DMS153 (cell line): Measurements from ENCODE around the gene CEP97.
A peak's percentile ranks its signal among the peaks of the same experiment; 100 is the strongest.
"Not testable (repeated sequence)": the region's sequence is repeated elsewhere in the genome, so short reads cannot be mapped to it uniquely, and the experiment has no call there.

ENCODE experiments used
- DNase-seq: peaks from one replicate; lab custom pipeline; 2025; lab: John Stamatoyannopoulos, UW

Gene CEP97

DNA sequence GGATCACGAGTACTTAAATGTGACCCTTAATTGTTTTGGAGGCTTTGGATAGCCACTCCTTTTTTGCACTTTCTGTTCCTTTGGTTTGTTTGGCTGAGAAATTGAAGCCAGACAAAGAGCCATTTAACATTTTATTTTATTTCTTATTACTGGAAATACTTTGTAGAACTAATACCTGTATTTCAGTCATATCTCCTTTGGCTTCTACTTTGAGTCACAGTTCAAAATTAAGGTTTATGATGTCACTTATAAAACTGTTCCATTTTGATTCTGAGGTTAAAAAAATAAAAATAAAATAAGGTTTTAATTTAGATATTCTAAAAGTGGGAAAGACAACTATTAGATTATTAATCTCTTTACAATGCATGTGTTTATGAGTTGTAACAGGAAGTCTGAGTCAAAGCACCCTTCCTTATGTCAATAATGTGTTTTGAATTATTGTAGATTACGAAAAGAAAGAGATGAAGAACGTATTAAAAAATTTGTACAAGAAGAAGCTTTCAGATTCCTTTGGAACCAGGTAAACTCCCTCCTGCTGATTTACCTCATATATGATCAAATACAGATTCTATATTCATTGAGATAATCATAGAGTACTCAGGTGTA is 37.7 kb downstream of the CEP97 start:
- DNase-seq = no peak

DNA sequence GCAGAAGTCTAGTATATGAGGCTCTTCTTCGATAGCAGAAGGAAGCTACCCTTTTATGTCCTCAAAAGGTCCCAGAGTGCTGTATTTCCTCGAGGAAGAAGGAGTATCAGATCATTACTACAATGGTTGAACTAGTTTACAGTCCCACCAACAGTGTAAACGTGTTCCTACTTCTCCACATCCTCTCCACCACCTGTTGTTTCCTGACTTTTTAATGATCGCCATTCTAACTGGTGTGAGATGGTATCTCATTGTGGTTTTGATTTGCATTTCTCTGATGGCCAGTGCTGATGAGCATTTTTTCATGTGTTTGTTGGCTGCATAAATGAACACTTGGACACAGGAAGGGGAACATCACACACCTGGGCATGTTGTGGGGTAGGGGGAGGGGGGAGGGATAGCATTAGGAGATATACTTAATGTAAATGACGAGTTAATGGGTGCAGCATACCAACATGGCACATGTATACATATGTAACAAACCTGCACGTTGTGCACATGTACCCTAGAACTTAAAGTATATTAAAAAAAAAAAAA is 53.4 kb downstream of the CEP97 start:
- DNase-seq = not testable (repeated sequence)

DNA sequence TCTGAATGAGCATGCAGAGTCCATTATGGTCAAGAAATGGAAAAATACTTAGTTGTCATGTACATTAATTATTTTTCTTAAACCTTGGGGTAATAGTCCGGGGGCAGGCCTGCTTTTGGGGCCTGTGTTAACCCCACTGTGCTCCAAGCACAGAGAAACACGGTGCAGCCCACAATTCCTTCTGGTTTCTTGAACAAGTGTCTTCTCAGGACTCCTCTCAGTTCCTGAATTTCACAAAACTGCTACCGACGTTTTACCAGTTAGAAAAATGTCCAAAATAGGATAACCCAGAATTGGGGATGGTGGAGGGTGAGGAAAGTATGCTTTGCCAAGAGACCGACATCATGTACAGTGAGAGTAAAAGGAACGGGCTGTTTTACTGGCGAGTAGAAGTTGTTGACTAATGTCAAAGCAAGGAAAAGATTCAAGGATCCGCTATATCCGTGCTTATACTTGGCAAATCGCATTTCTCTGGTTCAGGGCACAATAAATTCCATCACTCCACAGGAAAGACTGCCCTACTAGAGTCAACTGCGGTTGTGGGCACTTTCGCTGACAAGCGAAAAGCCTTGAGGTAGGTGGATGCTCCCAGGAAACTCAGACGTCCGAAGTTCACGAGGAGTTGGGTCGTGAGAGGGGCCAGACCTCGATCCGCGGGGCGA is 54.1 kb downstream of the CEP97 start:
- no peak for DNase-seq

DNA sequence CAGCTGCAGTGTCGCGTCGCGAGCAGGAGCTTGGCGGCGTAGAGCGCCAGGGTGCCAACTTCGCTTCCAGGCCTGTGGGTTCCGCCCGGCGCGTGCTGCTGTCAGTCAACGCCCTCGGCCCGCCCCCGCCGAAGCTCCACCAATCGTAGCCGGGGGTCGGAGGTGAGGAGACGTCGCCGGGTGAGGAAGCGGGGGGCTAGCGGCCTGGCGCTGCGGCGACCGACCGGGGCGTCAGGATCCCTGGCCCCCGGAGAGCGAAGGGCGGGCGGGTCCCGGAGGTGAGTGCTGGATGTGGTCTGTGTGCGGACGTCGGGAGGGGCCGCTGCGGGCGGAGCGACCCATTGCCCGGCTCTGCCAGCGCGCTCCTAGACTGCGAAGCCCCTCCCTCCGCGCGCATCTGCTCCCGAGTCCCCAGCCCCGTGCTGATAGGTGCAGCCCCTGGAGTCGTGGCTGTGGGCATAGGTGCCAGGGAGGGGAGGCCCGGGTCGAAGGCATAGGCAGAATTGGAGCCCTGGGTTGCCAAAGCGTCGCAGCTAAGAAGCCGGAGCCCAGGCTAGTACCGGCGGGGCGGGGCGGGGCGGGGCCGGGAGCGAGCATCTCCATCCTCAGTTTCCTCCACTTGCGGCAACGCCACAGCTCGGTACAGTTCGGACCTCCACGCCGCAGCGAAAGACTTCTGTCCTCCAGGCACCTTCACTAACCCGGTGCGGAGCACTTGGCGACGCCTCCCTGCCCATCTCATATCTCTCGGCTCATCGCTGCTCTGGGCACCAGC is 54.8 kb downstream of the CEP97 start, which contains the start of gene NXPE3:
TSS of gene NXPE3 (plus strand) at position 165 of the 775 bp plus-strand sequence. CDS start 6,386 bp downstream, outside the sequence.
- DNase-seq = peak; percentile 65

DNA sequence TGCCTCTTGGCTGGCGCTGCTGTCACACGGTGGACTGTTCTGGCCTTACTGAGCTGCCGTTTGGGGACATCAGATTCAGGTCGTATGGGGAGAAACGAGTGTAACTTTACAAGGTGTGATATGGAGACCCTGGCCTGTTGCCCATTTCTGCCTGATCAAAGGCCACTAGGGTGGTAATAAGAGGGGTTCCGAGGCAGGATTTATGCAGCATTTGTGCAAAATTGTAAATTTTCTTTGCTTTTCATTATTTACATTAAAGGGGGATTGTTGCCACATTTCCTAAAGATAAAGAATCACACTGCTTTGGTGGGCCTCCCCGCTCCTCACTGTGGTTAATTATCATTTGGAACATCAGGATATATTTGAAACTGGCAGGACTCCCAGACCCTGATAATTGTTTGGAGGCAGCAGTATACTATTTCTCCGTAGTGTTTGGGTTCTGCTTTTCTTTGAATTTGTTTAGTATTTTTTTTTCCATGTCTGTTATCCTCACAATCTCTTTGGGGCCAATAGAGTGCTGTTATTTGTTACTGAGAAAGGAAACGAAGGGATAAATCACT is 55.5 kb downstream of the CEP97 start:
- no peak for DNase-seq

DNA sequence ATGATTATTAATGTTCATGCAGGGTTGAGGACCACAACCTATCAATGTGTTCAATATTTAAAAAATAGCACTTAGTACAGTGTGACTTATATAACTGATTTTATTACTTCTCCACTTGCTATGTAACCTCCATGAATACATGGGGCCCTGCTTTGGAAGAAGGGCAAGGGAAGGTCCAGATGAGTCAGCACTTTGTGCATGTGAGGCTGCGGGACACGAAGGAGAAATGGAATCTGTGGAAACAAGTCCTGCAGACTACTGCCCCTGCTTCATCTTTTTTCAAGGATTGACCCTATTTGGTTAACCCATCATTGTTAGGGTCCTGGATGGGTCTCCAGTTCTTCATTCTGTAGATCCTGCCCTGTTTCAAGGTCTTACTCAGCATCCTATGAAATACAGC is 56.2 kb downstream of the CEP97 start:
- DNase-seq = no peak

DNA sequence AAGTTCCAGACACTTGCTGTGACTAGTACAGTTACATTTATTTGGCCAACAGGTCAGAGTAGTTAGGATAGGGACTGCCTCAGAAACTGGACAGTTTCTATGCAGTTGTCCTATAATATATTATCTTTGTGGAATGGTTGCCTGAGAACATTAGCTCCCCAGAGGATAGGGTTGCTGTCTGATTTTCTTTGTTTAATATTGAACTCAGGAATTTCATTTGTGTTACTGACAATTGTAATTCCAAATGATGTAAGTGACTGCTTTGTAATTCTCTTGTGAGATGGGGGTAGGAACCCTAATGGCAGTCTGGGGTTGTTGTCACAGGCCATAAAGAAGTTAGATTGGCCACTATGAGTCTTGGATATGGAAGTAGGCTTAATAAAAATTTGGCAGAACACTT is 56.8 kb downstream of the CEP97 start:
- DNase-seq = no peak

DNA sequence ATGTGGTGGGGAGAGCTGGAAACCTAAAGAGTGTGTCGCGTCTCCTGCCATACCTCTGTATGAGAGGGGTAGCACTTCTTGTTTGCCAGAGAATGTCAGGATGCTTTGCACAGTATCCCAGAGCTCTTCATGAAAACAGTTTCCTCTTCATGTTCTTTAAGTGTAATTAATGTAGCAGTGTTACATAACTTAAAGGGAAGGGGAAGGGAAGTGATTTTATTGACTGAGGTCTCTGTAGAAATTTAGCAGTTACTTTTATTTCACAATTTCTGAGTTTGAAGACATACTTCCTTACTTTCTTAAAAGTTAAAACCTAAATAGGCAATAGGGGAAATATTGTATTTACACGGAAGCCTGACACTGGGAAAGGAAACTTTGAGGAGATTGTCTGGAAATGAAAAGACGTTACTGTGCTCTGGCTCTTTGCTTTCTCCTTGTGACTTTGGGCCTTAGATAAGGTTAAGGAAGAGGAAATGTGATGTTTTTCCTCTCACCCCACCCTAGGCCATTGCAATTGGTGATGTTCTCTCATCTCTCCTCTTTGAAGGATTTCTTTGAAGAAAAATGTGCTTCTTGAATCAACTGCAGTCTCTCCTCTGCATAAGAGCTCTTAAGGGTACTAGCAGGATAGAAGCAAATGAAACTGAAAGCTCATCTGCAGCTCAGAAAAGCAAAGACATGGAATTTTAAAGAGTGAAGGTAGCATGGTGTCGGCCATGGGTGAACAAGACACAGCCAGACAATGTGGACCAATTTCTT is 60.6 kb downstream of the CEP97 start:
- no peak for DNase-seq

DNA sequence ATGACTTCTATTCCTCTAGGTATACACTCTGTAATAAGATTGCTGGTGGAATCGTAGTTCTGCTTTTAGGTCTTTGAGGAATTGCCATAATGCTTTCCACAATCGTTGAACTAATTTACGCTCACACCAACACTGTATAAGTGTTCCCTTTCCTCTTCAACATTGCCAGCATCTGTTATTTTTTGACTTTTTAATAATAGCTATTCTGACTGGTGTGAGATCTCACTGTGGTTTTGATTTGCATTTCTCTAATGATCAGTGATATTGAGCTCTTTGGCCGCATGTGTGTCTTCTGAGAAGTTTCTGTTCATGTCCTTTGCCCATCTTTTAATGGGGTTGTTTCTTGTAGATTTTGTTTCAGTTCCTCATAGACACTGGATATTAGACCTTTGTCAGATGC is 67.4 kb downstream of the CEP97 start:
- DNase-seq = no peak

DNA sequence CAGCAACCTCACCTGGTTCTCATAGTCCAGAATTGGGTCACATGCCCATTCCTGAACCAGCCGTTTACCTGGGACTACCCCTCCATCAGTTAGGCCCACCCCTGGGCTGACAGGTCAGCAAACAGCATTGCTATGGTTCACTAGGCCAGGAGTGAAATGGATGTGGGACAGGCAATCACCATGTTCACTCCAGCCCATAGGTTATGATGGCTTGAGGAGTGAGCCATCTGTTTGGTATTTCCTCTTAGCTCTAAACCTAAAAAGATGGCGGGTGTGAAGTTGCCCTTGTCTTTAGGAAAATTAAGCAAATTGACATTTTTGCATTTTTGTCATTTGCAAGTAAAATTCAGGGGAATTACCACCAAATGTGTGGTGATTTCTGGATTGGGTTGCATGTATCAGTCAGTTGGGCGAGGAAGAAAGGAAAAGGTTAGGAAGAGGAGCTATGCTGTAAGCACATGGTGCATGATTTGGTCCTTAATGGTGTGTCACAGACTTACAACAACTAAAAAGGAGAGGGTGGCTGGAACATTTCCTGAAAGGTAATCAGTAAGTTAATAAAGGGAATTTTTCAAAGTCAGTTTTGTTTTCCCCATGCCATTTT is 71.8 kb downstream of the CEP97 start:
- DNase-seq = no peak

DNA sequence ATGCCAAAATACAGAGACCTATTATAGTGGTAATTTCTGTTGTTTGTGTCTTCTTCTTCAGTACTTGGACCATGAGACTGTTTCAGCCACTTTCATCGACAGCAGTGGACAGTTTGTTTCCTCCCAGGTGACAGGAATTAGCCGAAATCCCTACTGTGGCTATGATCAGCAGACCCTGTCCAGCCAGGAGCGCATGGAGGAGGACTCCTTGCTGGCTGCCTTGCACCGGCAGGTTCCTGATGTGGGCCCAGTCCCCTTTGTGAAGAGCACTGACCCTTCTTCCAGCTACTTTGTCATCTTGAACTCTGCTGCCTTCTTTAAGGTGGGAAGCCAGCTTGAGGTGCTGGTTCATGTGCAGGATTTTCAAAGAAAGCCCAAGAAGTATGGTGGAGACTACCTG is 76.8 kb downstream of the CEP97 start:
- DNase-seq = no peak

DNA sequence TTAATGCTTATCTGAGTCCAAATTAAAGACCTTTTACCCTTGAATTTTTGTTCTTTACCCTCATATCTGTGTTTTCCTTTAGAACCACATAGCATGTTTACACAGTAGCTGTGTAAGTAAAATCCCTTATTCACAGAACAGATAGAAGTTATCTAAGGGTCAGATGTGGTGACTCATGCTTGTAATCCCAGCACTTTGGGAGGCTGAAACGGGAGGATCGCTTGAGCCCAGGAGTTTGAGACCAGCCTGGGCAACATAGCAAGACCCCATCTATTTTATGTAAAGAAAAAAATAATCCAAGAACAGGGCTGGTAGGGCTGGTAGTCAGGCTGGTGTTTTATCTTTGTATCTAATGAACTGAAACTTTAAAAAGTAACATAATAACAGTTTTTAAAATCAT is 77.8 kb downstream of the CEP97 start:
- DNase-seq = no peak

DNA sequence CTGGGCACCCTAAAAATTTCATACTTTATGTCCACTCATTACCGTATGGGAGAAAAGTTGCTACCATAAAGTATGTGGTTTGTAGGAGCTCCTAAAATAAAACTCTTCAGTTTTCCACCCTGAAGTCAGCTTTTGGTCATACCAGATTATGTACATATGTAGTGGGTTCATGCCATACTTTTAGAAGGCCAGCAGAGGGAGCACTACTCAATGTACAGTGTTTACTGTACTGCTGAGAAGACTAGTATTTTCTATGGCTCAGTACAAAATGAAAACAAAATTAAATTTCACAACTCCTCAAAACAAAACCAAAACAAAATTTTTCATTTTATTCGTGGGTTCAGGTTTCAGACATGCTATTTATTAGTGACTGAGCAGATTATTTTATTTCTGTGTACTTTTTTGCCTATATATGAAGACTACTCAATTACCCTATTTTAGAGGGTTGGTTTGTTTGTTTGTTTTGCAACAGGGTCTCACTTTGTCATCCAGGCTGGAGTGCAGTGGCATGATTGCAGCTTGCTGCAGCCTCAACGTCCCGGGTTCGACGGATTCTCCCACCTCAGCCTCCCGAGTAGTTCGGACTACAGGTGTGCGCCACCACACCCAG is 78.9 kb downstream of the CEP97 start:
- DNase-seq = peak; percentile 34

DNA sequence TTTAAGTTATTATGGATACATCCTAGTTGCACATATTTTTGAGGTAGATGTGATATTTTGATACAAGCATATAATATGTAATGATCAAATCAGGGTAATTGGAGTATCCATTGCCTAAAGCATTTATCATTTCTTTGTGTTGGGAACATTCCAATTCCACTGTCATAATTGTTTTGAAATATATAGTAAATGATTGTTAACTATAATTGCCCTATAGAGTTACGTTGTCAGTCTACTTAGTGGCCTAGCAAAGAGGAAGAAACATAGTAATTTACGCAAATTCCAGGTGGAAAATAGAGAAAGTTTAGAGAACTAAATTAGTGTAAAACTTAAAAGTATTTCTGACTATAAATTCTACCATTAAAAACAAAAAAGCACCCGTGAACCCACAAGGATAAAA is 79.5 kb downstream of the CEP97 start:
- DNase-seq = no peak

DNA sequence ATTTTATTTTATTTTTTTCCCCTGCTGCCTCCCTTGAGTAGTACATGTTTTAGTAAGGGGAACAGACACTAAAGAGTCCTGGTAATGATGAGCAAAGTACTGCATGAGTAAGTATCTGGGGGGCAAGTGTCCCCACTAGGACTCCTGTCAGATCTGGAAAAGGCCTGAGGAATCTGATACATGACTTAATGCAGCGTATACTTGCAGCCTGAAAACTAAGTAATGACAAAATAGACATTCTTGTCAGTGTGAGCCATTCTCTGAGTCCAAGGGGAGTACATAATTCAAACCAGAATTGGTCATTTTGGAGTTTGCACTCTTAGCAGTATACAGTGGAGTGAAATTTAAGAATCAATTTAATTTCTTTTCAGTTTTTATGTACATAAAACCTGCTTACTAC is 82.1 kb downstream of the CEP97 start:
- no peak for DNase-seq

DNA sequence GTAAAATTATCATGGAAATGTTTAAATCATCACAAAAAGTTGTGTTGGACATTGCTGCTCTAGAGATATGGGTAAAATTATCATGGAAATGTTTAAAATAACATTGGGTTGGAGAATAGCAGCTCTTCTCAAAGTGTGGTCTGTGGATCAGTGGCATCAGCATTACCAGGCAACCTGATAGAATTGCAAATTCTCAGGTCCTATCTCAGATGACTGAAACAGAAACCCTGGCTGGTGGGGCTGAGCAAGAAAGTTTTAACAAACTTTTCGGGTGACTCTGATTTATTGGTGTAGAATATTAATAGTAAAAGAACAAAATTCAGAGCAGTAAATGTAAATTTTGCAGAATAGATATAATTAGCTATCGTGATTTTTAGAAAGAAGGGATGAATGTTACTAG is 83.5 kb downstream of the CEP97 start:
- DNase-seq = no peak

DNA sequence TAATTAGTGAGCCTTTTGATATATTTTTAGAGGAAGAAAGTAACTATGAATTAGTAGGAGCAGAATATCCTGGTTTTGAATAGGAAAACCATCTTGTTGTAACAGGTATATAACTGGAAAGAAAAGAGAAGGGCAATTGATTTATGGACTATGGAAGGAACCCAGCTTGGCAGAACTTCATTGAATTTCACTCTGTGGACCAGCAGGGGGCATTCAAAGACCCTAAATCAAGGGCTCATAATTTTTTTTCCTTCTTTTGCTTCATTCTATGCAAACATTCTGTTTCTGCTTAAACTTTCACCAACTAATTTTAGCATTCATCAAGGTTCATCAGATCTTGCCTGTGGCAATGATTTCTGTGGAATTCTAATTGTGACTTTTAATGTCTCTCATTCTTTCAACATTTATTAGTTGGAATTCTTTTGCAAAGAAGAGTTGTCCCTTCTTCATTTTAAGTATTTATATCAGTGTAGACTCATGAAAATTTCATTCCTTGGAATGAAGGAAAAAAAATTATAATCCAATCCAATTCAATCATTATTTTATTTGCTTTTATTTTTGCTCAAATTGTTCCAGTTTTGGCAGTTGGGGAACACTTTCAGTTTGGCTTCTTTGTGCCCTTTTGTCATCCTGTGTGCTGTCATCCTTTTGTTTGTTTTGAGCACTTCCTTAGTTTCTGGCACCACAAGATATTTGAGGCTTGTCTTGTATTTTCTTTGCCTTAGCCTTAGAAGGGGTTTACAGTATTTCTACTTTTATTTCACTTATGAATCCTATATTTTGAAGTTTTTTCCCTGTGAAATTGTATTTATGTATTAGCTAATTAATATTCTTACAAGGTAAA is 85.0 kb downstream of the CEP97 start:
- DNase-seq = no peak

DNA sequence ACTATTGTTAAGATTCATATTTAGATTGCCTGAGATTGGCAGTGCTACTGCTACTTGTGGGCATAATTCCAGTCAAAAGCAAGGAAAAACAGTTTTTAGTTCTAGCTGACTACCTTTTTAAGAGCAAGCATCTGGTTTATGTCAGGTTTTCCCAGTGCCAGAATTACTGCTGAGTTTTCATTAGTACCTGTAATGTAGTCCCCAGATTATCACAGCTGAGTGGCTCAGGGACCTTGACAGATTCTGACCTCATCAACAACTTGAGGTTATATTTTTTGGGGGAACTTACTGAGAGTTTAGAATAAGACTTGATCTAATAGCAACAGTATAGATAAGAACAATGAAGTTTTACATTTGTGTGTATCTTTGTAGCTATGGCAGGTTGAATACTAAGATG is 85.6 kb downstream of the CEP97 start:
- DNase-seq = no peak

DNA sequence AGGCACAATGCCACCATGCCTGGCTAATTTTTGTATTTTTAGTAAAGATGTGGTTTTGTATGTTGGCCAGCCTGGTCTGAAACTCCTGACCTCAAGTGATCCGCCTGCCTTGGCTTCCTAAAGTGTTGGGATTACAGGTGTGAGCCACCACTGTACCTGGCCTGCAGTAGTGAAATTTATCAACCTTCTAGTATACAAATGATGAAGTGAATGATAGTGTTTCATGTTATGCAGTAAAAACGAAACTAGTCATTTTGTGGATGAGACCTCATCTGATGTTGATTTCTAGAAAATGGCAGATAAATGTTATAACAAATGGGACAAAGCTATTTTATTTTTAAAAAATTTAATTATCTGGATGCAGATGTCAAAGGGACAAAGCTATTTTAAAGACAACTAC is 87.5 kb downstream of the CEP97 start:
- DNase-seq = no peak

DNA sequence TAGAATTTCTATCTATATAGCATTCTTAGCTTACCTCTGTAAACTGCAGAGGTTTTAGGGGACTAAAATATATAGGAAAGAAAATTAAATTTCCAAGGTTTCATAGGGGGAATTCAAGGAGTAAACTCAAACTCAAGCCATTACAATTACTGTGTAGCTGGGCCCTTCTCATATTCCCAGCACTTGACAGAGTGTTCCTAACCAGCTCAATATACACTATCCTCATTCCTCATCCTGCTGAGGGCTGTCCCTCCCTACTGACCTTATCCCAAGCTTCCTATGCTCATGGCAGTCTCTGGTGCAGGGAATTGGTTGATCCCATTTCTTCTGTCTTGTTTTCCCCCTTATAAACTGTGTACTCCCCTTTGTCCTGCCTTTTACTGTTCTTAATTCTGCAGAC is 88.5 kb downstream of the CEP97 start:
- no peak for DNase-seq
